NT2/D1 (cell line): ENCODE data around the gene MYH7.

Experiments
- YY1 ChIP-seq: IDR thresholded peaks from 2 replicates; pipeline ENCODE4 v1.6.1; 2011; ENCODE audit not compliant: insufficient read length, insufficient read depth
- ZNF274 ChIP-seq: IDR thresholded peaks from 2 replicates; pipeline ENCODE4 v1.6.1; 2011; ENCODE audit warnings: mild to moderate bottlenecking, low read depth, low read length

DNA sequence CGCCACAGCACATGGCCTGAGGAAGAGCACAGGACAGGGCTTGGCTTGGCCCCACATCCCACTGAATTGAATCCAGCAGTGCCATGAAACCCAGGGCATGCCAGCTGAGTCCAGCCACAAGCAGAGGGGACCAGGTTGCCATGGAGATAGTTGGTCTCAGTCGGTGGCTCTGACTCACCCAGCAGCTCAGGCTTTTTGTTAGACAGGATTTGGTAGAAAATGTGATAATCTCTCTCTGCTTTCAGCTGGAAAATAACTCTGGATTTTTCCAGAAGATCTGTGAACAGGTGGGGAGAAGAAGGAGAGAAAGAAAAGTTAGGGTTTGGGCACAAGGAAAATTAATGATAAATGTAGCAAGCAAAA, 4.8 kb downstream of the MYH7 start:
- TF ChIP-seq YY1 = no peak
- no peak for TF ChIP-seq ZNF274
